Gastrocnemius medialis (tissue), 4 donors: ENCODE results near the gene AMER2. TPM values are rescaled to one million over a fixed set of nuclear protein-coding genes. Genes with fewer than 3 reads are reported as not detected.

ENCODE experiments used
- ATAC-seq, 2 donors: fragments of 150-250 bp; one replicate each; pipeline ENCODE4 v1.9.1; 2016
- DNase-seq, 2 donors: peaks; one replicate each; pipeline ENCODE4 v3.0.0-alpha.2; 2019
- H3K27ac ChIP-seq, 4 donors: fragments of 200-600 bp; sonication (generic); 1 replicate in 1 of 4; 2 replicates in 3 of 4; pipeline ENCODE4 v1.5.1; 2016 to 2018; ENCODE audit warnings: mild to moderate bottlenecking in 2 of 4, moderate library complexity in 1 of 4
- H3K27me3 ChIP-seq, 3 donors: fragments of 200-600 bp; sonication (generic) in 2 of 3; 1 replicate in 1 of 3; 2 replicates in 2 of 3; pipeline versions ENCODE4 v1.5.1 to v1.6.0; 2016 to 2019; ENCODE audit warnings: mild to moderate bottlenecking in 1 of 3, moderate library complexity in 1 of 3
- H3K36me3 ChIP-seq, 2 donors: fragments of 200-600 bp; sonication (generic) in 1 of 2; one replicate each; pipeline ENCODE4 v1.5.1; 2017 to 2018
- H3K4me1 ChIP-seq, 2 donors: fragments of 200-600 bp; sonication (generic) in 1 of 2; one replicate each; pipeline ENCODE4 v1.5.1; 2016 to 2017; ENCODE audit warnings: mild to moderate bottlenecking in 2 of 2
- H3K4me3 ChIP-seq, 4 donors: fragments of 200-600 bp; sonication (generic) in 3 of 4; 1 replicate in 1 of 4; 2 replicates in 3 of 4; pipeline ENCODE4 v1.5.1; 2016 to 2019; ENCODE audit warnings: mild to moderate bottlenecking in 2 of 4
- H3K9me3 ChIP-seq, 3 donors: fragments of 200-600 bp; sonication (generic) in 2 of 3; 1 replicate in 1 of 3; 2 replicates in 2 of 3; pipeline ENCODE4 v1.5.1; 2016 to 2019
- POLR2A ChIP-seq, 2 donors: fragments of 450-650 bp; IDR thresholded peaks; one replicate each; pipeline ENCODE4 v1.6.1; 2017; ENCODE audit warnings: antibody characterized with exemption in 2 of 2, mild to moderate bottlenecking in 2 of 2, moderate library complexity in 2 of 2
- in situ Hi-C, 4 donors: fragments of 200-750 bp; cut with MboI; loops; one replicate each; pipeline versions ENCODE4 v1.15.0 to v1.8.0; 2017; ENCODE audit warnings: low sequenced_read_pairs in 4 of 4
- intact Hi-C: fragments of 100-400 bp; cut with DNase I; formaldehyde crosslinking; loops from one replicate; pipeline ENCODE4 v1.15.1; 2023; ENCODE audit warnings: low total_unique reads
- total RNA-seq, 4 donors: library from RNA; depleted of rRNA; stranded (reverse); fragments of >200 nt; gene quantifications; one replicate each; pipeline versions ENCODE4 v1.1.0 to v1.2.3, GENCODE V29; 2016
- TF ChIP-seq, protein P1 (sequence below), 5 experiments: fragments of 450-650 bp in 3 of 5; fragments of 200-600 bp in 2 of 5; sonication (generic) in 2 of 5; IDR thresholded peaks in 4 of 5; conservative IDR thresholded peaks in 1 of 5; 1 replicate in 4 of 5; 2 replicates in 1 of 5; pipeline ENCODE4 v1.5.1; 2016 to 2019; ENCODE audit warnings: antibody characterized with exemption in 5 of 5, mild to moderate bottlenecking in 3 of 5, moderate library complexity in 3 of 5

Gene AMER2
- total RNA-seq, 4 donors from 2014 or later = 0.10 to 0.87 (median 0.27) TPM; not detected in 1

DNA sequence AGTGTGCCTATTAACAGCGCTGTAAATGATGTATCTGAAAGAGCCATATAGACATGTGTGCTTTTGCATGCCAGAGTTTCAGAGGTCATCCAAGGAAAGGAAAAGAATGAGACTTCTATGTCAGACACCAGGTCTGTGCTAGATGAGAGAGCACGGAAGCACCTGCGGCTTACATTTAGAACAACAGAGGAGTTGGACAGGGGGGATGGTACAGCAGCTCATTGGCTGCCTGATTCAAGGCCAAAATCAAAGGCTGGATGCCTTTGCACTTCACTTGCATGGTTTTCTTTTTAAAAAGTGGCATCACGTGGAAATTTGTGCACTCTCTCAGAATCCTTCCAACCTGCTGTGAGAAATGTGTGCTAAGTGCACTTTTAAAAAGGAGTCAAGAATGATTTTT is 32.8 kb upstream of the AMER2 start:
- Histone ChIP-seq H3K27me3 (no peaks in the 10 kb centered on the region), H3K9me3 (no peaks in the 10 kb centered on the region), H3K4me1 (no peaks in the 10 kb centered on the region), H3K36me3 (no peaks in the 10 kb centered on the region), H3K4me3 (no peak overlapping the region), H3K27ac (no peak overlapping the region)
- ATAC-seq (no peak), DNase-seq (no peak)
- intact Hi-C loops = no loop called here
- in situ Hi-C loops = no loop called here
- TF ChIP-seq, protein P1, sequence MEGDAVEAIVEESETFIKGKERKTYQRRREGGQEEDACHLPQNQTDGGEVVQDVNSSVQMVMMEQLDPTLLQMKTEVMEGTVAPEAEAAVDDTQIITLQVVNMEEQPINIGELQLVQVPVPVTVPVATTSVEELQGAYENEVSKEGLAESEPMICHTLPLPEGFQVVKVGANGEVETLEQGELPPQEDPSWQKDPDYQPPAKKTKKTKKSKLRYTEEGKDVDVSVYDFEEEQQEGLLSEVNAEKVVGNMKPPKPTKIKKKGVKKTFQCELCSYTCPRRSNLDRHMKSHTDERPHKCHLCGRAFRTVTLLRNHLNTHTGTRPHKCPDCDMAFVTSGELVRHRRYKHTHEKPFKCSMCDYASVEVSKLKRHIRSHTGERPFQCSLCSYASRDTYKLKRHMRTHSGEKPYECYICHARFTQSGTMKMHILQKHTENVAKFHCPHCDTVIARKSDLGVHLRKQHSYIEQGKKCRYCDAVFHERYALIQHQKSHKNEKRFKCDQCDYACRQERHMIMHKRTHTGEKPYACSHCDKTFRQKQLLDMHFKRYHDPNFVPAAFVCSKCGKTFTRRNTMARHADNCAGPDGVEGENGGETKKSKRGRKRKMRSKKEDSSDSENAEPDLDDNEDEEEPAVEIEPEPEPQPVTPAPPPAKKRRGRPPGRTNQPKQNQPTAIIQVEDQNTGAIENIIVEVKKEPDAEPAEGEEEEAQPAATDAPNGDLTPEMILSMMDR (IDR thresholded peaks at IDR 0.05 in 4 of 5, conservative IDR thresholded peaks at IDR 0.05 in 1 of 5) = no peak
- TF ChIP-seq POLR2A (IDR thresholded peaks at IDR 0.05) = no peak

DNA sequence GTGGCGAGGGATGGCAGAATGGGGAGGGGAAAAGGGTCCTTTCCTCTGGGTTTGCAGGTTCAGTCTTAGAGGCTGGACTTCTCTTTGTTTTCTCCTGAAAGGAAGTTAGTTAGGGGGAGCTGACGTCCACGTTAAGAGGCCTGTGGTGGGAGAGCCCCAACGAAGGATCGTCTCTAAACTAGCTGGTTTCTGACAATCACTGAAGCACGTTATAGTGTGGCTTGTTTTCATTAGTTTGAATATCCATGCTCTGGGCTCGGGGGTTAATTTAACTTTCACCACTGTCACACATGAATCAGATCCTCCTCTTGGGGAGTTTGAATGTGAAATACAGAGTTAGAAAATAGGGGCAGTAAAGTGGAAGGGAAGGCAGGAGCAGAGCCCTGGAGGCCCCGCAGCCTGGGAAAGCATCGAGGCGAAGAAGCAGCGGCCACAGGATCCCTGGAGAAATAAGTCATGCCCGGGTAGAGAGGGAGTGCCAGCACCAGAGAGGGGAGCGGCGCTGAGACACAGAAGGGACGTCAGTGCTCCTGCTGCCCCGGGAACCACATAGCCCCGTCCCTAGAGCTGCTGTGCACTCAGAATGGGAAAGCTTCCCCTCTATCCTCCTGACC is 31.1 kb upstream of the AMER2 start:
- Histone ChIP-seq H3K9me3 (no peaks in the 10 kb centered on the region), H3K4me3 (no peak overlapping the region), H3K36me3 (no peaks in the 10 kb centered on the region), H3K27me3 (no peaks in the 10 kb centered on the region), H3K4me1 (no peaks in the 10 kb centered on the region), H3K27ac (no peak overlapping the region)
- no peak for TF ChIP-seq POLR2A (IDR thresholded peaks at IDR 0.05)
- TF ChIP-seq, protein P1 (IDR thresholded peaks at IDR 0.05 in 4 of 5, conservative IDR thresholded peaks at IDR 0.05 in 1 of 5) = no peak
- intact Hi-C loops (no loop called here), in situ Hi-C loops (no loop called here)
- DNase-seq = no peak
- no peak for ATAC-seq

DNA sequence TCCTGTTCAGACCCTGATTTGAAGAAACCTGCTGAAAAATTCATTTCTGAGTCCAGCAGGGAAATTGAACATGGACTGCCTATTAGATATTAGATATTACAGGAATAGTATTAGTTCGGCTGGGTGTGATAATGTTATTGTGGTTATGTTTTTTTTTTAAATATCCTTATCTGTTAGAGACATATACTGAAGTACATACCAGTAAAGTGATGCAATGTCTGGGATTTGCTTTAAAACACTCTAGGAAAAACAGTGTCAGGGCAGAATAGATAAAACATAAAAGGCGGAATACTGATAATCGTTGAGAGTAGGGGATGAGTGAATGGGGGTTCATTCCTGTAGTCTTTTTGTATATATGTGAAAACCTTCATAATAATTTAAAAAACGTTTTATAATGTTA is 28.7 kb upstream of the AMER2 start:
- no peaks in the 10 kb centered on the region for H3K27me3 ChIP-seq
- DNase-seq (no peak), ATAC-seq (no peak)
- no peak overlapping the region for H3K27ac ChIP-seq
- no peaks in the 10 kb centered on the region for H3K36me3 ChIP-seq
- no peaks in the 10 kb centered on the region for H3K4me1 ChIP-seq
- in situ Hi-C loops = no loop called here
- no peaks in the 10 kb centered on the region for H3K9me3 ChIP-seq
- intact Hi-C loops = no loop called here
- H3K4me3 ChIP-seq = no peak overlapping the region
- TF ChIP-seq, protein P1 (IDR thresholded peaks at IDR 0.05 in 4 of 5, conservative IDR thresholded peaks at IDR 0.05 in 1 of 5) = no peak
- TF ChIP-seq POLR2A (IDR thresholded peaks at IDR 0.05) = no peak

DNA sequence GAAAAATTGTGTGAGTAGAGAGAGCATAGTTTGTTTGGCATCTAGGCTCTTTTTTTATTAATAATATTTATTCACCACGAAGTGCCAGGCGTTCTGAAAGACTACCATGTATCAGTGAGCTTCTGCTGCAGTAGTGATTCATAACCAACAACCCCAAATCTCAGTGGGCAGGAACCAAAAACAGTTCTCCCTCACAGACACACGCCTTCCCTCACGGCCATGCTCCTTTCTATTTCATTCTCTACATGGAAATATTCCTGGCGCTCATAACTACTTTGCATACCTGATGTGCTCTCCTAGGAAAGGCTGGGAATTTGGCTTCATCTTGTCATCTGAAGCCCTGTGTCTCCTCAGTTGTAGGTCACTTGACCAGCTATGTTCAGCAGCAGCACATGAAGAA is 26.6 kb upstream of the AMER2 start:
- Histone ChIP-seq H3K4me3 (no peak overlapping the region), H3K36me3 (no peaks in the 10 kb centered on the region), H3K27me3 (peaks cover 0 to 3% (median 0%) of the 10 kb centered on the region in 3 donors), H3K4me1 (no peaks in the 10 kb centered on the region), H3K27ac (no peak overlapping the region), H3K9me3 (no peaks in the 10 kb centered on the region)
- intact Hi-C loops (no loop called here), in situ Hi-C loops (no loop called here)
- TF ChIP-seq POLR2A (IDR thresholded peaks at IDR 0.05) = no peak
- TF ChIP-seq, protein P1 (IDR thresholded peaks at IDR 0.05 in 4 of 5, conservative IDR thresholded peaks at IDR 0.05 in 1 of 5) = no peak
- no peak for DNase-seq
- ATAC-seq = no peak

DNA sequence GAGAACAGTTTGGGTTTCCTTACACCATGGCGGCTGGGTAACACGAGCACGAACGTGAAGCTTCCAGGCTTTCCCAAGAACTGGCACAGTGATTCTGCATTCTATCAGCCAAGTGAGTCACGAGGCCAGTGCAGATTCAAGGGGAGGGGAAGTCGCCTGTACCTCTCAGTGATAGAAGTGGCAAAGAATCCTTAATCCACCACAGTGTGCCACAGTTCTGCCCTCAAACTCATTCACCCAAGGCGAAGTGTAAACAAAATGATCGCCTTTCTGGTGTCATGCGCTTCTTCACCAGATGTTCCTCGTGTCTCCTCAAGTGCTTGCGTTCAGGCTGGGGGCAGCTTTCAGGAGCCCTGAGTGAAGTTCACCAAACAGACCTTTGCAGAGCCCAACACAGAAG is 24.9 kb upstream of the AMER2 start:
- no peak overlapping the region for H3K27ac ChIP-seq
- no peaks in the 10 kb centered on the region for H3K4me1 ChIP-seq
- DNase-seq (no peak), ATAC-seq (no peak)
- TF ChIP-seq, protein P1 (IDR thresholded peaks at IDR 0.05 in 4 of 5, conservative IDR thresholded peaks at IDR 0.05 in 1 of 5) = no peak
- no peak for TF ChIP-seq POLR2A (IDR thresholded peaks at IDR 0.05)
- in situ Hi-C loops = no loop called here
- H3K27me3 ChIP-seq = peaks cover 0 to 3% (median 0%) of the 10 kb centered on the region in 3 donors
- intact Hi-C loops = no loop called here
- no peaks in the 10 kb centered on the region for H3K9me3 ChIP-seq
- H3K4me3 ChIP-seq = no peak overlapping the region
- H3K36me3 ChIP-seq = no peaks in the 10 kb centered on the region
